Activated T-helper 1 cell treated with anti-CD3 and anti-CD28 coated beads, Interleukin-12 subunit alpha, Interleukin-12 subunit beta, Interleukin-2, Interleukin-4 antibody, amounts not matched to agents 30 ng/mL and 10 ng/mL and 1 ng/mL, durations not matched to agents 14 hours and 24 hours and 36 hours (primary cell): Measurements from ENCODE around the gene ESPNL. TPM values are rescaled to one million over a fixed set of nuclear protein-coding genes. Genes with fewer than 3 reads are reported as not detected.
"Not testable (repeated sequence)": the region's sequence is repeated elsewhere in the genome, so short reads cannot be mapped to it uniquely, and the experiment has no call there.

Source experiments
- DNase-seq: peaks from one replicate; pipeline ENCODE4 v3.0.0; 2021; ENCODE audit warnings: low spot score
- H3K27ac Mint-ChIP-seq: one replicate; pipeline ENCODE4 v1.8.0; 2021; ENCODE audit warnings: mild to moderate bottlenecking, mixed read lengths
- H3K27me3 Mint-ChIP-seq: one replicate; pipeline ENCODE4 v1.8.0; 2022; ENCODE audit warnings: mild to moderate bottlenecking, moderate library complexity, mixed read lengths; ENCODE audit not compliant: insufficient read depth
- H3K36me3 Mint-ChIP-seq: one replicate; pipeline ENCODE4 v1.8.0; 2021; ENCODE audit warnings: low read depth, mixed read lengths
- H3K4me1 Mint-ChIP-seq: one replicate; pipeline ENCODE4 v1.8.0; 2021; ENCODE audit warnings: low read depth, mixed read lengths
- H3K4me3 Mint-ChIP-seq: one replicate; pipeline ENCODE4 v1.8.0; 2021; ENCODE audit warnings: mild to moderate bottlenecking, moderate library complexity, mixed read lengths
- H3K9me3 Mint-ChIP-seq: one replicate; pipeline ENCODE4 v1.8.0; 2021; ENCODE audit warnings: mixed read lengths
- intact Hi-C: fragments of 100-400 bp; cut with micrococcal nuclease; formaldehyde crosslinking; loops from one replicate; pipeline ENCODE4 v1.15.1; 2024
- total RNA-seq: library from RNA; stranded (reverse); gene quantifications from 2 replicates; pipeline ENCODE4 v1.2.3, GENCODE V29; 2022

The ESPNL gene
- total RNA-seq, 1 donor from 2014 or later = 0.05 TPM

DNA sequence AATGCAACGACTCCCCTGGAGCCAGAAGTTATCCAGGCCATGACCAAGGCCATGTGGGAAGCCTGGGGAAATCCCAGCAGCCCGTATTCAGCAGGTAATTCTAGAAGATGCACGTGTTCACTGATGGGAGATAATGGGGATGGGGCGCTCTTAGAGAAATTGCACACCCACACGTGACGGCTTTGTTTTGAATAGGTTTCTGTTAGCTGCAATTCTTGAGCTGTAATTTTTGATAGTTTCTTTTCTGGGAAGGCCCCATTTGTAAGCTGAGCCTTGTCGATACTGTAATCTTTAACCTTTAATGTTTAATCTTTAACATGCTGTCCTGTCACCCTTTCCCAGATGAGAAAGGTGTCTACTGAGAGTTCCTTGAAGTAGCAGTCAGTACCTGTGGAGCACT lies 35.8 kb upstream of the ESPNL start:
- Mint-ChIP-seq H3K4me1 (peaks cover 82% of the 10 kb centered on the region), H3K4me3 (peak overlapping the region; percentile 17), H3K9me3 (peaks cover 17% of the 10 kb centered on the region), H3K36me3 (peaks cover 56% of the 10 kb centered on the region), H3K27me3 (no peaks in the 10 kb centered on the region), H3K27ac (peak overlapping the region; percentile 21)
- DNase-seq = no peak
- intact Hi-C loops = loop anchor here (5.0 kb wide), 1 partner anchor 372 kb away; no protein-coding TSS in a partner anchor

- H3K27me3 Mint-ChIP-seq = no peaks in the 10 kb centered on the region
- H3K4me1 Mint-ChIP-seq = peaks cover 80% of the 10 kb centered on the region
- peaks cover 17% of the 10 kb centered on the region for H3K9me3 Mint-ChIP-seq
- intact Hi-C loops = no loop called here
- H3K4me3 Mint-ChIP-seq = peak overlapping the region; percentile 1
- DNase-seq = no peak
- no peak overlapping the region for H3K27ac Mint-ChIP-seq
- peaks cover 61% of the 10 kb centered on the region for H3K36me3 Mint-ChIP-seq
These were observed 34.9 kb upstream of the ESPNL start for GRCh38 chr2:238065071-238065846.

DNA sequence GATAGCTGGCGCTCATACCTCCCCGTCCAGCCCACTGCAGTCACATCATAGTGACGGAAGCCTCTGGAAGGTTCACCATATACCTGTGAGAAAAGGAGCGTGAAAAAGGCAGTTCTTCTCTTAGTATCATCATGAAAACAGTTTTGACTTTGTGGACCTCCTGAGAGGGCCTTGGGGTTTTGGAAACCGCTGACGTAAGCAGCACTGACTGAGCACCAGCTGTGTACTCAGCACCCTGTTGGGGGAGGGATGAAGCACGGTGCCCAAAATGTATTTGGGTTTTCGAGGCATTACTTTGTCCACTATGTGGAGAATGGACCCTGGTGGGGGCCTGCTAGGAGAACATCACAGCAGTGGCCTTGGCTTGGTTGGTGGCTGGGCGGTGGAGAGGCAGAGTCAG lies 33.9 kb upstream of the ESPNL start:
- Mint-ChIP-seq H3K27me3 (no peaks in the 10 kb centered on the region), H3K4me1 (peaks cover 78% of the 10 kb centered on the region), H3K36me3 (peaks cover 64% of the 10 kb centered on the region), H3K27ac (peak overlapping the region; percentile 79), H3K4me3 (peak overlapping the region; percentile 40), H3K9me3 (peaks cover 17% of the 10 kb centered on the region)
- no peak for DNase-seq
- intact Hi-C loops = no loop called here

DNA sequence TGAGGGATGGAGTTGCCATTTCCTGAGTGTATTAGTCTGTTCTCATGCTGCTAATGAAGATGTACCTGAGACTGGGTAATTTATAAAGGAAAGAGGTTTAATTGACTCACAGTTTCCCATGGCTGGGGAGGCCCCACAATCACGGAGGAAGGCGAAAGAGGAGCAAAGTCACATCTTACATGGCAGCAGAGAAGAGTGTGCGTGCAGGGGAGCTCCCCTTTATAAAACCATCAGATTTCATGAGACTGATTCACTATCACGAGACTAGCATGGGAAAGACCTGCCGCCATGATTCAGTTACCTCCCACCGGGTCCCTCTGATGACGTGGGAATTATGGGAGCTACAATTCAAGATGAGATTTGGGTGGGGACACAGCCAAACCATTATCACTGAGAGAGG lies 33.4 kb upstream of the ESPNL start:
- H3K27me3 Mint-ChIP-seq, DNase-seq, intact Hi-C loops: not testable (repeated sequence)
- Mint-ChIP-seq H3K4me1 (peaks cover 76% of the 10 kb centered on the region), H3K36me3 (peaks cover 61% of the 10 kb centered on the region), H3K27ac (peak overlapping the region; percentile 79), H3K4me3 (peak overlapping the region; percentile 40), H3K9me3 (peaks cover 17% of the 10 kb centered on the region)

DNA sequence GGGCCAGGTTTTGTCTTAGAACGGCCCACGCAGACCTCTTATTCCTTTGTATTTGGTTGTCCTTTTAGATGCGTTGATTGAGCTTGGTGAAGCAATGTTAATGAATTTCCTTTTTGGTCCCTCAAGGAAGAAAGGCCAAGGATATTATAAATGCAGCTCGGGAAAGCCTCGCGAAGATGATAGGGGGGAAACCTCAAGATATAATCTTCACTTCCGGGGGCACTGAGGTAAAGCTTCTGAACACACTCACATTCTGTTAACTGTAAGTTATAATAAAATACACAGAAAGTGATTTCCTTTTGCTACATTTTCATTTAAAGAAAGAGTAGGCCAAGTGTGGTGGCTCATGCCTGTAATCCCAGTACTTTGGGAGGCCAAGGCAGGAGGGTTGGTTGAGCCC lies 32.2 kb upstream of the ESPNL start:
- Mint-ChIP-seq H3K36me3 (peaks cover 68% of the 10 kb centered on the region), H3K27ac (no peak overlapping the region), H3K4me3 (no peak overlapping the region), H3K27me3 (no peaks in the 10 kb centered on the region), H3K4me1 (peaks cover 76% of the 10 kb centered on the region), H3K9me3 (peaks cover 26% of the 10 kb centered on the region)
- no peak for DNase-seq
- intact Hi-C loops = no loop called here

DNA sequence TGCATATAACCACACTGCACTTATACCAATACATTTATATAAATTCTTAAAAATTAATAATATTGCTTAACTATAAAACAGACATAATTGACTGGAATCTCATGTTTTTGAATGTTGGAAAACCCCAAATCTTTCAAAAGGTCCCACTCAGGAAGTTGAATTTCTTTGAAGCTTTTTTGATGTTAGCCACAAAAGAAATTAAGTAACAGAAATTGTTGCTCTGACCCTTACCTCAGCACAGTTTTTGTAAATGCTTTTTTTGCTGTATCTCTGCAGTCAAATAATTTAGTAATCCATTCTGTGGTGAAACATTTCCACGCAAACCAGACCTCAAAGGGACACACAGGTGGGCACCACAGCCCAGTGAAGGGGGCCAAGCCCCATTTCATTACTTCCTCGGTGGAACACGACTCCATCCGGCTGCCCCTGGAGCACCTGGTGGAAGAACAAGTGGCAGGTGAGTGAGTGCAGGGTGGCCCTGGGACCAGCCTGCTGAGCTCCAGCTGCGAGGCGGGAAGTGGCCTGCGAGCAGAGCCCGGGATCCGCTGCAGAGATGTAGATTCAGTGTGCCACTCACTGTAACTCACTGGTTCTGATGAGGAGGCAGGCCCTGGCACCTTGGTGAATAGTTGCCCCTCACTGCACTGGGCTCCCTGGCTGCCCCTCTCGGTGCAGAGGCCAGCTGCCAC lies 31.0 kb upstream of the ESPNL start:
- H3K27ac Mint-ChIP-seq = peak overlapping the region; percentile 72
- no peaks in the 10 kb centered on the region for H3K27me3 Mint-ChIP-seq
- no peak for DNase-seq
- H3K4me3 Mint-ChIP-seq = peak overlapping the region; percentile 73
- H3K36me3 Mint-ChIP-seq = peaks cover 74% of the 10 kb centered on the region
- peaks cover 64% of the 10 kb centered on the region for H3K4me1 Mint-ChIP-seq
- H3K9me3 Mint-ChIP-seq = peaks cover 33% of the 10 kb centered on the region
- intact Hi-C loops = no loop called here

DNA sequence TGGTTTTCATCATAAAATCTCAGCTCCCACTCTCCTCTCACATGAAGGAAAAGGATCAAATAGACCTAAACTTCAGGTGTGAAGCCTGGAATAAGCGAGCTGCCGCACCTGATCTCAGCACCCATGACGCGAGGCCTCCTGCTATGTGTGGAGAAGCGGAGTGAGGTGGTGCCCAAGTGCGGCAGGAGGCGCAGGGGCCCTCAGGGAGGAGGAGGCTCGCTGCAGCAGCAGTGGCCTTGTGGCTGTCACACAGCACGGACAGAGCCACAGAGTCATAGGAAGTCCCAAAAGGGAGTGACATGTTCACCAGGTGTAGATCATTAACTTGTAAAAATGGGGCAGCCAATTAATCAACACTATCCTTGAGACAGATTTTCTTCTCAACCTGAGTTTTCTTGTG lies 30.3 kb upstream of the ESPNL start:
- peaks cover 61% of the 10 kb centered on the region for H3K4me1 Mint-ChIP-seq
- H3K4me3 Mint-ChIP-seq = peak overlapping the region; percentile 73
- no peak for DNase-seq
- peaks cover 77% of the 10 kb centered on the region for H3K36me3 Mint-ChIP-seq
- intact Hi-C loops = no loop called here
- H3K27ac Mint-ChIP-seq = peak overlapping the region; percentile 72
- no peaks in the 10 kb centered on the region for H3K27me3 Mint-ChIP-seq
- H3K9me3 Mint-ChIP-seq = peaks cover 33% of the 10 kb centered on the region

DNA sequence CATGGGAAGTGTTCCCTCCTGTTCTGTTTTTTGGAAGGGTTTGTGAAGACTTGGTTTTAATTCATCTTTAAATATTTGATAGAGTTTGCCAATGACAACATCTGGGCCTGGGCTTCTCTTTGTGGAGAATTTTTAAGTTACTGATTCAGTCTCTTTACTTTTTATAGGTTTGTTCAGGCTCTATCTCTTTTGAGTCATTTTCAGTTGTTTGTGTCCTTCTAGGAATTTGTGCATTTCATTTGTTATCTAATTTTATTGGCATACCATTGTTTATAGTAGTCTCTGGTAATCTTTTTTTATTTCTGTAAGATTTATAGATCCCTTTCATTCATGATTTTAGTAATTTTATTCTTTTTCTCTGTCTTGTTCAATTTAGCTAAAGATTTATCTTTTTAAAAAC lies 24.7 kb upstream of the ESPNL start:
- H3K36me3 Mint-ChIP-seq = peaks cover 55% of the 10 kb centered on the region

GRCh38 chr2:238077292-238077691 lies 22.8 kb upstream of the ESPNL start:
- peaks cover 18% of the 10 kb centered on the region for H3K4me1 Mint-ChIP-seq
- H3K27me3 Mint-ChIP-seq = no peaks in the 10 kb centered on the region
- intact Hi-C loops = no loop called here
- no peak overlapping the region for H3K4me3 Mint-ChIP-seq
- no peak for DNase-seq
- no peak overlapping the region for H3K27ac Mint-ChIP-seq
- peaks cover 63% of the 10 kb centered on the region for H3K36me3 Mint-ChIP-seq
- H3K9me3 Mint-ChIP-seq = peaks cover 13% of the 10 kb centered on the region

More for the DNA sequence above, 24.7 kb upstream of the ESPNL start:
- Mint-ChIP-seq H3K27ac (no peak overlapping the region), H3K4me1 (peaks cover 27% of the 10 kb centered on the region), H3K27me3 (no peaks in the 10 kb centered on the region), H3K9me3 (peaks cover 17% of the 10 kb centered on the region), H3K4me3 (no peak overlapping the region)
- intact Hi-C loops = no loop called here
- DNase-seq = no peak

DNA sequence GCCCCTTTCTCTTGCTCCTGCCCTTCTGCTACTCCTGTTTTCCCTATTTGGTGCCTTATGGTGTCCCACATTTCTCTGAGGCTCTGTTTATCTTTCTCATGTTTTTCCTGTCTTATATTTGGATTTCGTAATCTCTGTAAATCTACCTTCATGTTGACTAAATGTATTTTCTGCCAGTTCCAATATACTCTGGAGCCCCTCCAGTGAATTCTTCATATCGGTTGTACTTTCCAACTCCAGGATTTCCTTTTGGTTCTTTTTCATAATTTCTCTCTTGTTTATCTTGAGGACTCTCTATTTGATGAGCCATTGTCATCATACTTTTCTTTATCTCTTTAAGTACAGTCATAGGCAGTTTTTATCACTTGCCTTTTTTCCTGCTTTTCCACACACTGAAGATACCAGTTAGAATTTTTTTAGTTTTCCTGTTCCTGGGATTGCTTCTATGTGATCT lies 20.2 kb upstream of the ESPNL start:
- no peak overlapping the region for H3K4me3 Mint-ChIP-seq
- intact Hi-C loops = no loop called here
- H3K27me3 Mint-ChIP-seq = no peaks in the 10 kb centered on the region
- peaks cover 10% of the 10 kb centered on the region for H3K4me1 Mint-ChIP-seq
- peaks cover 62% of the 10 kb centered on the region for H3K36me3 Mint-ChIP-seq
- no peaks in the 10 kb centered on the region for H3K9me3 Mint-ChIP-seq
- DNase-seq = no peak
- no peak overlapping the region for H3K27ac Mint-ChIP-seq

GRCh38 chr2:238080518-238080917 lies 19.6 kb upstream of the ESPNL start:
- Mint-ChIP-seq H3K27me3 (no peaks in the 10 kb centered on the region), H3K27ac (no peak overlapping the region), H3K36me3 (peaks cover 59% of the 10 kb centered on the region), H3K9me3 (no peaks in the 10 kb centered on the region), H3K4me1 (peaks cover 4% of the 10 kb centered on the region), H3K4me3 (no peak overlapping the region)
- intact Hi-C loops = no loop called here
- DNase-seq = no peak

DNA sequence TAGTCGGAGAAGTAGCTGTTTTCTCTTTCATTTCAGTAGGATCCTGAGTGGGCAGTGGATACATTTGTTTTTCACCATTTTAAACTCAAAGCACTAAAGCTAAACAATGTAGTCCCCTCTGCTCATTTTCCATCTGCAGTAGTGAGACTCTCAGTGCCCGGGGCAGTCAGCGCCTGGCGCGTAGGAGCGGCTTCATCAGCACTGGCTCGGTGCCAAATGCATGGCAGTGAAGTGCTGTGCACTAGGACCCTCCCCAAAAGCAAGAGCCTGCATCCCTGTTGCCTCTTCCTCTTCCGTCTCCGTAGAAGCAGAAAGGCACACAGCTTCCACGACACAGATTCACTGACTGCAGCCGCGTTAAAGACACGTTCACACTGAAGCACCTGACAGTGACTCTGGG lies 19.0 kb upstream of the ESPNL start:
- H3K36me3 Mint-ChIP-seq = peaks cover 60% of the 10 kb centered on the region
- no peaks in the 10 kb centered on the region for H3K27me3 Mint-ChIP-seq
- H3K4me3 Mint-ChIP-seq = no peak overlapping the region
- H3K9me3 Mint-ChIP-seq = no peaks in the 10 kb centered on the region
- no peak for DNase-seq
- no peak overlapping the region for H3K27ac Mint-ChIP-seq
- intact Hi-C loops = no loop called here
- no peaks in the 10 kb centered on the region for H3K4me1 Mint-ChIP-seq

GRCh38 chr2:238081561-238081960 lies 18.6 kb upstream of the ESPNL start:
- Mint-ChIP-seq H3K27me3 (no peaks in the 10 kb centered on the region), H3K9me3 (no peaks in the 10 kb centered on the region), H3K27ac (no peak overlapping the region), H3K36me3 (peaks cover 58% of the 10 kb centered on the region), H3K4me3 (no peak overlapping the region), H3K4me1 (no peaks in the 10 kb centered on the region)
- intact Hi-C loops = no loop called here
- no peak for DNase-seq
